Measurements from ENCODE around the gene URGCP. TPM values are rescaled to one million over a fixed set of nuclear protein-coding genes. Genes with fewer than 3 reads are reported as not detected.

The URGCP gene
- total and polyA plus RNA-seq, 4 donors, result 9.1 to 46.7 (median 31.1) TPM

DNA sequence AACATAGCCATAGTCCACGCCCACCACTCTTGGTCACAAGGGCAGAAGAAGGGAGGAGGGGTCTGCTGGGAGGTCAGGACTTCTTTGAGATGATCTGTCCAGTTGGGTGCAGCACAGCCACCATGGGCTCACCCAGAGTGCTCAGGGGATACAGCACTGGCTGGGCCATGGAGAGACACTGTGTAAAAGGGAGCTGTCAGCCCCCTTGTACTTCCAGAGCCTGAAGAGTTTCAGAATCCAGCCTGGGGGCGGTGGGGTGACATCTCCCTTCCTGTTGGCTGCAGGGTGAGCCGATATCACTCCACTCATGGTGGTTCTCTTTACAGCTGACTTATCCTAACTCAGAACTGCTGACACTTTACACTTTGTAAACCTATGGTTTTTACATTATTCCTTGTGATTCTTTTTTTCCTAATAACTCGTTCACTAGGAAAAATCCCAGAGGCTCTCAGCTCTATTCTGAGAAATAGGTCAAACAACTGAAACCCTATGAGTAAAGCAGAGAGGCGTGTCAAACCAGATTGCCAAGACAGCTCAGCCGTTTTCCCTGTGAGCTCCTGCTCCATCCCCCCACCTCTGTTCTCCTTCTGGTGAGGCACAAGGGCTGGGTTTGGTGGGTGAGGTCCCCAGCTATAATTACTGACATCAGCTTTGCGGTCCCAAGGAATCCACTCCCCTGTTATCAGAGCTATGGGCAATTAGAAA lies 33.8 kb downstream of the URGCP start:
- intact Hi-C loops (cut with DNase I), result loop anchor here in 1 of 2 donors (5.0 kb wide), 1 partner anchor 55 kb away; the partner anchor contains the start of gene UBE2D4
- ATAC-seq (ENCODE audit: low FRiP score), result peak; percentile 65
- Histone ChIP-seq H3K4me1 (ENCODE audit: control insufficient read depth in 1 of 2, insufficient read depth in 2 of 2, low read length in 2 of 2) (no peaks in the 10 kb centered on the region), H3K4me3 (ENCODE audit: low read length in 2 of 2) (no peak overlapping the region), H3K27me3 (ENCODE audit: control insufficient read depth in 1 of 2, insufficient read depth in 2 of 2, low read length in 1 of 2) (no peaks in the 10 kb centered on the region), H3K27ac (ENCODE audit: low read depth in 1 of 2, low read length in 2 of 2) (peak overlapping the region; percentile 29 to 86), H3K9me3 (ENCODE audit: control insufficient read depth, low read length) (no peaks in the 10 kb centered on the region), H3K36me3 (ENCODE audit: control insufficient read depth in 1 of 2, insufficient read depth in 2 of 2, low read length in 1 of 2) (no peaks in the 10 kb centered on the region)
- WGBS, 2 donors, result 10 to 17% methylated on average over 7 of the region's 7 CpGs
- peak; percentile 76 to 79 for DNase-seq

- Histone ChIP-seq H3K9me3 (ENCODE audit: control insufficient read depth, low read length) (no peaks in the 10 kb centered on the region), H3K27ac (ENCODE audit: low read depth in 1 of 2, low read length in 2 of 2) (no peak overlapping the region), H3K4me3 (ENCODE audit: low read length in 2 of 2) (no peak overlapping the region), H3K4me1 (ENCODE audit: control insufficient read depth in 1 of 2, insufficient read depth in 2 of 2, low read length in 2 of 2) (no peaks in the 10 kb centered on the region), H3K27me3 (ENCODE audit: control insufficient read depth in 1 of 2, insufficient read depth in 2 of 2, low read length in 1 of 2) (no peaks in the 10 kb centered on the region), H3K36me3 (ENCODE audit: control insufficient read depth in 1 of 2, insufficient read depth in 2 of 2, low read length in 1 of 2) (peaks cover 0 to 4% of the 10 kb centered on the region in 2 donors)
- DNase-seq (no peak), ATAC-seq (ENCODE audit: low FRiP score) (no peak)
- intact Hi-C loops (cut with DNase I), result loop anchor here in 1 of 2 donors (5.0 kb wide), 1 partner anchor 56 kb away; the partner anchor contains the start of gene UBE2D4
- WGBS, 2 donors, result 90 to 91% methylated on average over 3 of the region's 3 CpGs
Observed at GRCh38 chr7:43871064-43871463, 35.3 kb downstream of the URGCP start.

GRCh38 chr7:43870316-43870715 lies 36.1 kb downstream of the URGCP start:
- Histone ChIP-seq H3K36me3 (ENCODE audit: control insufficient read depth in 1 of 2, insufficient read depth in 2 of 2, low read length in 1 of 2) (peaks cover 0 to 4% of the 10 kb centered on the region in 2 donors), H3K4me1 (ENCODE audit: control insufficient read depth in 1 of 2, insufficient read depth in 2 of 2, low read length in 2 of 2) (no peaks in the 10 kb centered on the region), H3K9me3 (ENCODE audit: control insufficient read depth, low read length) (no peaks in the 10 kb centered on the region), H3K27ac (ENCODE audit: low read depth in 1 of 2, low read length in 2 of 2) (peak overlapping the region in 1 of 2 donors; percentile 55), H3K4me3 (ENCODE audit: low read length in 2 of 2) (no peak overlapping the region), H3K27me3 (ENCODE audit: control insufficient read depth in 1 of 2, insufficient read depth in 2 of 2, low read length in 1 of 2) (no peaks in the 10 kb centered on the region)
- no peak for ATAC-seq (ENCODE audit: low FRiP score)
- WGBS, 2 donors, result 86 to 88% methylated on average over 4 of the region's 4 CpGs
- no peak for DNase-seq
- intact Hi-C loops (cut with DNase I), result loop anchor here in 1 of 2 donors (5.0 kb wide), 1 partner anchor 57 kb away; the partner anchor contains the start of gene UBE2D4

DNA sequence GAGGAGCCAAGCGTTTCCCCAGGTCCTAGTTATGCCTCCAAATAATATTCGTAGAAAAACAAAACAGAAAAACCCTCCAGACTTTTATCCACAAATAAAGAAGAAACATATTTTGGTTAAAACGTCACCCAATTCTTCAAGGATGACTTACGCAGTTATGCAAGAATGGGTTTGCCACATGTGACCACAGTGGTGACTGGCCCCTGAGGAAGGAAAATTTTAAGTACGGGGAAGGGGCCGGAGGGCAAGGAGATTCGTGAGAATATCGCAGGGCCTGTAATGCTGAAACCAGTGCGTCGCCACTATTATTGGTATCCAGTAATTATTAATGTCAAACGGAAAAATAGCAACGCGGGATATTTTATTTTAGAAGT lies 36.5 kb downstream of the URGCP start:
- Histone ChIP-seq H3K4me3 (ENCODE audit: low read length in 2 of 2) (peak overlapping the region; percentile 68 to 89), H3K9me3 (ENCODE audit: control insufficient read depth, low read length) (no peaks in the 10 kb centered on the region), H3K27me3 (ENCODE audit: control insufficient read depth in 1 of 2, insufficient read depth in 2 of 2, low read length in 1 of 2) (no peaks in the 10 kb centered on the region), H3K4me1 (ENCODE audit: control insufficient read depth in 1 of 2, insufficient read depth in 2 of 2, low read length in 2 of 2) (no peaks in the 10 kb centered on the region), H3K27ac (ENCODE audit: low read depth in 1 of 2, low read length in 2 of 2) (peak overlapping the region; percentile 76 to 88), H3K36me3 (ENCODE audit: control insufficient read depth in 1 of 2, insufficient read depth in 2 of 2, low read length in 1 of 2) (peaks cover 0 to 4% of the 10 kb centered on the region in 2 donors)
- intact Hi-C loops (cut with DNase I), result loop anchor here (2.0 to 5.0 kb wide), 3 partner anchors 32 to 57 kb away; partner anchors contain the start of gene UBE2D4 (in 2 of the 2)
- 20 to 21% methylated on average over 13 of the region's 13 CpGs for WGBS, 2 donors
- DNase-seq, result peak in 1 of 2 donors; percentile 66
- peak; percentile 80 for ATAC-seq (ENCODE audit: low FRiP score)

DNA sequence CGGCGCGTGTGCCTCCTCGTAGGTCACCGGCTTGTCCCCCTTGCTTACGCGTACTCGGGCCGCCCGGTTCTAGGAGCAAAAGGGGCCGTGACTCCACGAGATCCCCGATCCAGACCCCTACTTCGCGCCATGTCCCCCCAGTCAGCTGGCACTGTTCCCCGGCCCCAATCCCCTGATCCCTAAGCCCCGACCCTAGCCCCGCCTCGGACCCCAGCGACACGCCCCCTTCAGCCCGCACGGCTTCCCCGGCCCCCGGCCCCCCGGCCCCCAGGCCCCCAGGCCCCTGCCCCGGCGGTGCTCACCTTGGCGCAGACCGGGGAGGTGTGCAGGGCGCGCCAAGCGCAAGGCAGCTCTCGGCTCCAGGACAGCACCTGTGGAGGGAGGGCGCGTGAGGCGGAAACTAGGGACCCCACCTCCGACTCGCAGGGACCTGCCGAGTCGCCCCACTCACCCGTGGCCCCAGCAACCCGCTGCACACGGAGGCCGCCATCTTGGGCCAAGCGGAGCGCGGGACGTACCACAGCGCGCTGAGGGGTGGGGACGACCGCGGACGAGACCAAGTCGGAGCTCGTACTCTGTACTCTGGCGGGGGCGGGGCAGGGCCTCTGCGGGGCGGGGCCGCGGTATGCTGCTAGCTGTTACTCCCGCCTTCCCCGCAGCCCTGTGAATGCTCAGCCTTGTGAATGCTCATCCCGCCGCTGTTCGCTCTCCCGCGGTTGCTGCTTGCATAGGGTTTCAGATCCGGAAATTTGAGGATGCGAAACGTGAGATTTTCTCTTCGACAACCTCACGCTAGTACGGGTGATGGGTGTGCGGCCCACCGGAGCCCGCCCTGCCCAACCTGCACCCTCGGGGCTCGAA lies 37.2 kb downstream of the URGCP start, which contains the start of gene MRPS24:
MRPS24 (minus strand) TSS at position 512 of the 861 bp plus-strand sequence; CDS start at position 490, 22 bp downstream.
- no peaks in the 10 kb centered on the region for H3K27me3 ChIP-seq (ENCODE audit: control insufficient read depth in 1 of 2, insufficient read depth in 2 of 2, low read length in 1 of 2)
- H3K4me1 ChIP-seq (ENCODE audit: control insufficient read depth in 1 of 2, insufficient read depth in 2 of 2, low read length in 2 of 2), result no peaks in the 10 kb centered on the region
- intact Hi-C loops (cut with DNase I), result loop anchor here in 1 of 2 donors (2.0 to 5.0 kb wide), 2 partner anchors 33 to 58 kb away; partner anchors contain the start of gene UBE2D4
- H3K9me3 ChIP-seq (ENCODE audit: control insufficient read depth, low read length), result no peaks in the 10 kb centered on the region
- ATAC-seq (ENCODE audit: low FRiP score) (peak; percentile 98), DNase-seq (peak; percentile 96 to 98)
- WGBS, 2 donors, result 0 to 1% methylated on average over 79 to 81 of the region's 81 CpGs
- H3K27ac ChIP-seq (ENCODE audit: low read depth in 1 of 2, low read length in 2 of 2), result peak within 1 kb of the TSS; percentile 76 to 88
- peaks cover 0 to 4% of the 10 kb centered on the region in 2 donors for H3K36me3 ChIP-seq (ENCODE audit: control insufficient read depth in 1 of 2, insufficient read depth in 2 of 2, low read length in 1 of 2)
- peak within 1 kb of the TSS; percentile 87 to 89 for H3K4me3 ChIP-seq (ENCODE audit: low read length in 2 of 2)

DNA sequence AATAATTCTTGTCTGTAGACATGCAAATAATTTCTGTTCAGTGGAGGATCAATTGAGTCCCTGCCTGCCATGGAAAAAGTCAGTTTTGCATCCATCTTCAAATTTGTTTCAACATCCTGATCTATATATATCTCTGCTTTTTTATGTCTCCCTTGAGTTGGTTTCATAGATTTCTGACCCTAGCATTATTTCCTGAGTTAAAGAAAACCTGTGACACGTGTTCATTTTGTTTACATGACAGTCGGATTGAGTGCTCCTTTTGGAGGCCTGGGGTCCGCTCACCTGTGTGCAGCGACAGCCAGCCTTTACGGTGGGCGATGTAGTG lies 37.8 kb downstream of the URGCP start:
- peak overlapping the region; percentile 87 to 89 for H3K4me3 ChIP-seq (ENCODE audit: low read length in 2 of 2)
- H3K27ac ChIP-seq (ENCODE audit: low read depth in 1 of 2, low read length in 2 of 2), result peak overlapping the region in 1 of 2 donors; percentile 64
- intact Hi-C loops (cut with DNase I), result loop anchor here in 1 of 2 donors (2.0 to 5.0 kb wide), 2 partner anchors 34 to 58 kb away; partner anchors contain the start of gene UBE2D4
- DNase-seq (no peak), ATAC-seq (ENCODE audit: low FRiP score) (no peak)
- peaks cover 0 to 4% of the 10 kb centered on the region in 2 donors for H3K36me3 ChIP-seq (ENCODE audit: control insufficient read depth in 1 of 2, insufficient read depth in 2 of 2, low read length in 1 of 2)
- no peaks in the 10 kb centered on the region for H3K27me3 ChIP-seq (ENCODE audit: control insufficient read depth in 1 of 2, insufficient read depth in 2 of 2, low read length in 1 of 2)
- H3K9me3 ChIP-seq (ENCODE audit: control insufficient read depth, low read length), result no peaks in the 10 kb centered on the region
- H3K4me1 ChIP-seq (ENCODE audit: control insufficient read depth in 1 of 2, insufficient read depth in 2 of 2, low read length in 2 of 2), result no peaks in the 10 kb centered on the region
- WGBS, 2 donors, result 1 to 2% methylated on average over 6 of the region's 6 CpGs

DNA sequence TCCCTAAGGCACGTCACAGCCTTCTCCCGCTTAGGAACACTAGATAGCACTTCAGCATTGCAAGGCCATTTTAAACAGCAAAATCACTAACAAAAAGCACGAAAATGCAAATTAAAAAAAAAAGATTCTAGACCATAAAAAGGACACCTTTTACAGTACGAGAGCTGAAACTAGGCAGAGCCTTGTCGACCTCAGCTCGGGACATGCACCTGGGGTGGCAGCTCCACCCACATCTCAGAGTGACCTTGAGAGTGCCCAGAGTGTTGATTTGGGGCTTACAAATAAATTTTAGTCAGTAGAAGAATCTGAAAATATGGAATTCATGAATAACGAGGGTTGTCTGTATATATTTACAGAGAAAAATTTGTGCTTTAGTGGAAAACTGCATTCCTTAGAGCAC lies 38.2 kb downstream of the URGCP start:
- Histone ChIP-seq H3K27ac (ENCODE audit: low read depth in 1 of 2, low read length in 2 of 2) (no peak overlapping the region), H3K4me1 (ENCODE audit: control insufficient read depth in 1 of 2, insufficient read depth in 2 of 2, low read length in 2 of 2) (no peaks in the 10 kb centered on the region), H3K9me3 (ENCODE audit: control insufficient read depth, low read length) (no peaks in the 10 kb centered on the region), H3K36me3 (ENCODE audit: control insufficient read depth in 1 of 2, insufficient read depth in 2 of 2, low read length in 1 of 2) (peaks cover 0 to 4% of the 10 kb centered on the region in 2 donors), H3K4me3 (ENCODE audit: low read length in 2 of 2) (no peak overlapping the region), H3K27me3 (ENCODE audit: control insufficient read depth in 1 of 2, insufficient read depth in 2 of 2, low read length in 1 of 2) (no peaks in the 10 kb centered on the region)
- DNase-seq (no peak), ATAC-seq (ENCODE audit: low FRiP score) (no peak)
- WGBS, 2 donors, result 67 to 69% methylated on average over 7 of the region's 7 CpGs
- intact Hi-C loops (cut with DNase I), result loop anchor here in 1 of 2 donors (2.0 to 5.0 kb wide), 2 partner anchors 34 to 59 kb away; partner anchors contain the start of gene UBE2D4

GRCh38 chr7:43865277-43865676 lies 41.1 kb downstream of the URGCP start:
- Histone ChIP-seq H3K4me3 (ENCODE audit: low read length in 2 of 2) (no peak overlapping the region), H3K27ac (ENCODE audit: low read depth in 1 of 2, low read length in 2 of 2) (no peak overlapping the region), H3K4me1 (ENCODE audit: control insufficient read depth in 1 of 2, insufficient read depth in 2 of 2, low read length in 2 of 2) (no peaks in the 10 kb centered on the region), H3K36me3 (ENCODE audit: control insufficient read depth in 1 of 2, insufficient read depth in 2 of 2, low read length in 1 of 2) (peaks cover 0 to 4% of the 10 kb centered on the region in 2 donors), H3K27me3 (ENCODE audit: control insufficient read depth in 1 of 2, insufficient read depth in 2 of 2, low read length in 1 of 2) (no peaks in the 10 kb centered on the region), H3K9me3 (ENCODE audit: control insufficient read depth, low read length) (no peaks in the 10 kb centered on the region)
- DNase-seq (no peak), ATAC-seq (ENCODE audit: low FRiP score) (no peak)
- WGBS, 2 donors, result 94 to 95% methylated on average over 3 of the region's 3 CpGs
- intact Hi-C loops (cut with DNase I), result loop anchor here in 1 of 2 donors (5.0 kb wide), 1 partner anchor 37 kb away; no protein-coding TSS in a partner anchor

All from aorta (tissue), 5 donors.